ENCODE measurements around the gene ASB8.

The ASB8 gene

GRCh38 chr12:48189331-48190125 is 32.2 kb upstream of the ASB8 start:
- no peak for DNase-seq (ENCODE audit: extremely low read depth, low read depth)
- TF ChIP-seq CTCF (IDR thresholded peaks at IDR 0.05; ENCODE audit: low read depth, low read length): peak; percentile 86

GRCh38 chr12:48187916-48188695 is 30.8 kb upstream of the ASB8 start:
- no peak for TF ChIP-seq CTCF (IDR thresholded peaks at IDR 0.05; ENCODE audit: low read depth, low read length)

GRCh38 chr12:48185181-48185919 is 28.0 kb upstream of the ASB8 start:
- no peak for DNase-seq (ENCODE audit: extremely low read depth, low read depth)

More at GRCh38 chr12:48187916-48188695, 30.8 kb upstream of the ASB8 start:
- DNase-seq (ENCODE audit: extremely low read depth, low read depth): no peak

GRCh38 chr12:48184549-48184922 is 27.2 kb upstream of the ASB8 start:
- no peak for DNase-seq (ENCODE audit: extremely low read depth, low read depth)
- no peak for TF ChIP-seq CTCF (IDR thresholded peaks at IDR 0.05; ENCODE audit: low read depth, low read length)

More at GRCh38 chr12:48185181-48185919, 28.0 kb upstream of the ASB8 start:
- TF ChIP-seq CTCF (IDR thresholded peaks at IDR 0.05; ENCODE audit: low read depth, low read length): no peak

GRCh38 chr12:48183876-48184548 is 26.7 kb upstream of the ASB8 start:
- no peak for TF ChIP-seq CTCF (IDR thresholded peaks at IDR 0.05; ENCODE audit: low read depth, low read length)
- no peak for DNase-seq (ENCODE audit: extremely low read depth, low read depth)

- peak; percentile 40 for TF ChIP-seq CTCF (IDR thresholded peaks at IDR 0.05; ENCODE audit: low read depth, low read length)
- no peak for DNase-seq (ENCODE audit: extremely low read depth, low read depth)
Measured at GRCh38 chr12:48183091-48183875, 26.0 kb upstream of the ASB8 start, which contains the start of gene CCDC184. Gene CCDC184, plus strand, starts transcription at chr12:48183644. Its CDS starts 479 bp downstream, at chr12:48184123.

Measured in AG09319 (cell line).